SK-N-MC (cell line): ENCODE data around the gene SMIM3.

Experiments
- DNase-seq: peaks from one replicate; pipeline ENCODE4 v3.0.0-alpha.2; 2011; ENCODE audit warnings: low read depth, low spot score
- H3K27ac ChIP-seq: fragments of 200-600 bp; sonication (generic); 2 replicates; pipeline ENCODE4 v1.5.1; 2016; ENCODE audit warnings: mixed run types
- H3K36me3 ChIP-seq: fragments of 200-600 bp; sonication (generic); 2 replicates; pipeline ENCODE4 v1.6.1; 2017; ENCODE audit warnings: antibody characterized with exemption, low read length, mixed read lengths; ENCODE audit not compliant: insufficient read depth
- H3K4me3 ChIP-seq: fragments of 200-600 bp; sonication (generic); 2 replicates; pipeline ENCODE4 v1.5.1; 2016
- H3K9ac ChIP-seq: fragments of 200-600 bp; sonication (generic); 2 replicates; pipeline ENCODE4 v1.8.0; 2017; ENCODE audit warnings: mixed run types, mixed read lengths; ENCODE audit not compliant: insufficient read length
- H3K9me3 ChIP-seq: fragments of 200-600 bp; sonication (generic); 2 replicates; pipeline ENCODE4 v1.6.1; 2017; ENCODE audit warnings: low read depth, mild to moderate bottlenecking, antibody characterized with exemption, low read length, moderate library complexity, mixed read lengths
- EZH2 ChIP-seq: fragments of 200-600 bp; sonication (generic); IDR thresholded peaks from one replicate; pipeline ENCODE4 v1.6.1; 2017; ENCODE audit warnings: antibody characterized with exemption
- FOXP2 ChIP-seq: optimal IDR thresholded peaks from 2 replicates; pipeline ENCODE3; 2011; ENCODE audit warnings: mild to moderate bottlenecking, moderate library complexity; ENCODE audit not compliant: insufficient read depth; ENCODE audit errors: extremely low read length, control extremely low read depth
- POLR2AphosphoS5 ChIP-seq: IDR thresholded peaks from 2 replicates; pipeline ENCODE4 v1.6.1; 2012; ENCODE audit warnings: mild to moderate bottlenecking, low read depth, low read length, borderline replicate concordance

The SMIM3 gene

DNA sequence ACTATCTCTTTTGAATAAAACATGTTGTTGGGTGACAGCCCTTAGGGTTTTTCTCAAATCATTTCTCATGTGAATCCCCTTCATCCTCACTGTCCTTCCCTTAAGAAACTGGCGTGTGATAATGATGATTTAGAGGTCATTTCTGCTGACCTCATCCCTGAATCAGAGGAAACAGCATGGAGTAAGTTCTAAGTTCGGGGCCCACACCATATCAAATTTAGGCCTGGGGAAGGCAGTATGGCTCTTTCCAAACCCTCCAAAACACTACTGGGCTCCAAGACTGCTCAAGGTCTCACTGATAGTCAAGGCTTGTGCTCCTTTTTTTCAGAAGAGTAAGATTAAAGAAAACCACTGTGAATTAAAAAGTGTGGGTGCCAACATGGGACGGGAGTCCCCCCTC is 872 bp upstream of the SMIM3 start:
- no peak overlapping the region for H3K27ac ChIP-seq
- H3K36me3 ChIP-seq: no peaks in the 10 kb centered on the region
- H3K4me3 ChIP-seq: no peak overlapping the region
- H3K9ac ChIP-seq: no peak overlapping the region
- DNase-seq: no peak
- no peaks in the 10 kb centered on the region for H3K9me3 ChIP-seq
- TF ChIP-seq EZH2 (no peak), FOXP2 (no peak), POLR2AphosphoS5 (no peak)

DNA sequence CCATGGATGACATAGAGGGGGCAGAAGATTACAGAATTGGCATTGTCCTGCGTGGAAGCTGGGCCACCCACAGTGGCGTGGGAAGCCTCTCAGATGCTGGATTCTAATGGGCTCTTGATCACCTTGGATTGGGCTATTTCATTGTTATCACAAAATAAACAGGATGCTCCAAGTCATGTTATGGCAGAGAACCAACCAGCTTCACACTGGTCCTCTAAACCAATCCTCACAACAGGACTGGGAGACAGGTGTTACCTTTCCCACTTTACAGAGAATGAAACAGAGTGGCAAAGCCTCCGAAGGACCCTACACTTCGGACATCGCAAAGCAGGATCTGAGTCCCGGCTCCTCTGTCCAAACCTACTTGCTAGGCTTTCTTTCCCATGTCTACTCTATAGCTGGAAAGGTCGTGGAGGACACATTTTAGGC is 455 bp upstream of the SMIM3 start:
- Histone ChIP-seq H3K36me3 (no peaks in the 10 kb centered on the region), H3K27ac (no peak overlapping the region), H3K9ac (peak overlapping the region; percentile 46), H3K9me3 (no peaks in the 10 kb centered on the region), H3K4me3 (peak overlapping the region; percentile 73)
- no peak for DNase-seq
- TF ChIP-seq FOXP2 (no peak), EZH2 (no peak), POLR2AphosphoS5 (no peak)

DNA sequence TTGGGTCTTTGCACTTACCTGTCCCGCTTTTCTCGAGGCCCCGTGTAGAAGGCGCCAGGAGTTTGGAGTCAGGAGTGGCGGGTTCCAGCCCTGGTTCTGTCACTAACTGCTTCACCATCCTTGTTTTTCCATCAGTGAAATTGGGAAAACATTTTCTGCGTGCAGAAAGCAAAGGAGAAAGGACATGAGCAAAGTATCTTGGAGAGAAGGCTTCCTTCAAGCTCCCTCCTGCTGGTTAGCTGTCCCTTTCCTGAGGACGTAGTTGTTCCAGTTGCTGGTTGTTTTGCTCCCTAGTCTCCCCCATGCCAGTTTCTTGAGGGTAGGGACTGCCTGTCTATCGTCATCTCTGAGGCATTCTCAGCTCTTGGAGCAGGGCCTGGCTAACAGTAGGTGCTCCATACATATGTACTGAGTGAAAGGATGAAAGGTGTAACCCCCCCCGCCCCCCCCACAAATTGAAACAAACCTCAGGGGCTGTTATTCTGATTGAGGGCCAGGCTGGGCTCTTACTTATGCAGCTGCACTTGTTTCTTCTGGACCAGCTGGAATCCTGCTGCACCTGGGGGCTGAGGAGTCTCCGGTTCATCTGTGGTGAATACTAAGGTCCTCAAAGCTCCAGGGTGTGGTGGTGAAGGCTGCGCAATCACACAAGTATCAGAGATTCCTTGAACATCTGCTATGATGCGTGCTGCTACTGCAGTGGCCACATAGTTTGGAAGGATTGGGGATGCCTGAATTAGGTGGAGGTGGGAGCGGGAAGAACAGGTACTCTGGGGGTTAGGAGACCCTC is 1.0 kb downstream of the SMIM3 start:
- no peaks in the 10 kb centered on the region for H3K36me3 ChIP-seq
- H3K4me3 ChIP-seq: peak overlapping the region; percentile 73
- TF ChIP-seq POLR2AphosphoS5 (no peak), FOXP2 (no peak), EZH2 (no peak)
- H3K9ac ChIP-seq: no peak overlapping the region
- no peak for DNase-seq
- no peaks in the 10 kb centered on the region for H3K9me3 ChIP-seq
- H3K27ac ChIP-seq: no peak overlapping the region

DNA sequence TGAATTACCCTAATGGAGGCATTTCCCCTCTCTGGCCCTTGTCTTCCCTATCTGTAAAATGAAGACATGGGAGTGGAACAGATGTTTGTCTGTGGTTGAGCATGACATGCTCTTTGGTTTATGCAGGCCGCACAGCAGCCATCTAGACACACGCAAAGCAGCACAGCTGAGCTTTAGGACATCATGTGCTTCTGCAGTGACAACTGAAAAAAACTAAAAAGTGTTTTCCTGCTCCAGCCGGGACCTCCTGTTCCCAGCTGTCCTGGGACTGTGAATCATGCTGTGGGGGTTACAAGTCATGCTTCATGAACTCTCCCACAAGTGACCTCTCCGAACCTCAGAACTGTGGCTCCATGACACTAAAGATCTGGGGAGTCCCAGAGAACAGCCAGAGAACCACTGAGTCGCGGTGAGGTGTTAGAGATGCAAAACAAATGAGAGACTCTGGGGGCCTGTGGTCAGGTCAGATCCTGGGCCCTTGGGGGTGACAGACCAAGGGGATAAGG is 1.7 kb downstream of the SMIM3 start:
- Histone ChIP-seq H3K9me3 (no peaks in the 10 kb centered on the region), H3K36me3 (no peaks in the 10 kb centered on the region), H3K4me3 (no peak overlapping the region), H3K9ac (no peak overlapping the region), H3K27ac (no peak overlapping the region)
- TF ChIP-seq FOXP2 (no peak), EZH2 (no peak), POLR2AphosphoS5 (no peak)
- no peak for DNase-seq

DNA sequence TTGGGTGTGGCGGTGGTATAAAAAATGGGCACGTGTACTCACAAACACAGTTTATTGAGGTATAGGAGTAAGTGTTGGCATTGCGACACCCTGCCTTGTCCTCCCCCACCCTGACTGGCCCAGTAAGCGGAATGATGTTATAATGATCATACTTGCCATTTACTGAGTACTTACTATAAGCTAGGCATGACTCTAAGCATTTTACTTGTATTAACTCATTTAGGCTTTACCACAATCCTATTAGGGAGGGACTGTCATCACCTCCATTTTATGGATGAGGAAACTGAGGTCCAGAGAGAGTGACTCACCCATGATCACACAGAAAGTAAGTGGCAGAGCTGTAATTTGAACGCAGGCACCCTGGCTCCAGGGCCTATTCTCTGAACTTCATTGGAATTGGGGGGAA is 2.3 kb downstream of the SMIM3 start:
- Histone ChIP-seq H3K4me3 (no peak overlapping the region), H3K27ac (no peak overlapping the region), H3K36me3 (no peaks in the 10 kb centered on the region), H3K9me3 (no peaks in the 10 kb centered on the region), H3K9ac (no peak overlapping the region)
- DNase-seq: no peak
- TF ChIP-seq POLR2AphosphoS5: no peak
- TF ChIP-seq FOXP2: no peak
- no peak for TF ChIP-seq EZH2

DNA sequence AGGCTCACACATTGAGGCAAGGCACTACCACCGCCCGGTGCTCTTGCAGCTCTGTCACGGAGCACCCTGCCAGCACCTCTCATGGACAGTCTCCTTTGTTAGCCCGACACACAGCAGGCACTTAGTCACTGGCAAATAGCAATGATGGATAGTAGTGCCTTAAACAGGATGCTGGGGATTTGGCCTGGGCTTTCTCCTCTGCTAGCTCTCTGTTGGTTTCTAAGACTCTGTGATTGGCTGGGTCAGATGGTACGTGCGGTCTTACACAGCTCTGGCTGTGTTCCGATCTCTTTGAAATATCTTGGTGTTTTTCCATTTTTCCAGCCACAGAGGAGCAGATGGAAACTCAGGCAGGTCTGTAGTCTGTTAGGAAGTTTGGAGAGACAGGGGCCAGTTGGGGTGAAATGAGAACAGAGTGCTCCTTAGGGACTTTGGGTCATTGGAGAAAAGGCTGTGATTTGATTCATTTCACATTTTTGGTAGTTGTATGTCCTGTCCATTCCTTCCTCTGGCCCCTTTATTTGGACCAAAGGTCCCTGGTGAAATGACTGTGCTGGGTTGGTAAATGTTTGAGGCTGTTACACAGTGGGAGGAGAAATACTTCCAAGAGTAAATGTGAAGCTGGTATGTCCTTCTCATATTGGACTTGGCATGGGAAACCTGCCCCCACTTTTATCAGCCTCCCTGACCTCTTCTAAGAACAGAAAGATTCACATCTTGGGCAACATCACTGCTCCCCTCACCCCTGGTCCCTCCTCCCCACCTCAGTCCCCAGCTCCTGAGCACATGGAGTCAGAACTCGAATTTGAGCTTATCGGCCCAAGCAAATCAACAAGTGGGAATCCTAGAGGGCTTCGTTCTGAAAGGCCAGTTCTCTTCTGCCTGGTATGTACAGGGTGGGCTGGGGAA is 3.4 kb downstream of the SMIM3 start:
- no peaks in the 10 kb centered on the region for H3K36me3 ChIP-seq
- H3K27ac ChIP-seq: no peak overlapping the region
- TF ChIP-seq FOXP2 (no peak), POLR2AphosphoS5 (no peak), EZH2 (no peak)
- no peak overlapping the region for H3K4me3 ChIP-seq
- H3K9me3 ChIP-seq: no peaks in the 10 kb centered on the region
- DNase-seq: no peak
- no peak overlapping the region for H3K9ac ChIP-seq

DNA sequence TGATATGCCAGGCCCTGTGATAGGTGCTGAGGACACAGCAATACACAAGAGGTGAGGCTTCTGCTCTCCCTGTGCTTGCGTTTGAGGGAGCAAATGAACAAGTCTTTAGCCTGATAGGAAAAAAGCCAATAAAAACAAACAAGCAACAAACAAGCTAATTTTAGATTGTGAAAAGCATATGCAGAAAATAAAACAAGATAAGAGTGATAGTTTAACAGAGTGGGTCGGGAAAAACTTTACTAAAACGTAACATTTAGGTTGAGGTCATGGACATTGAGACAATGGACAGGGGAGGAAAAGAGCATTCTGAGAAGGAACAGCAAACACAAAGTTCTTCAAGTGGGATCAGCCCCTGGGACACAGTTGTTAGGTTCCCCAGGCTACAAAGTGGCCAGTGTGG is 4.3 kb downstream of the SMIM3 start:
- TF ChIP-seq POLR2AphosphoS5 (no peak), FOXP2 (no peak), EZH2 (no peak)
- H3K9ac ChIP-seq: no peak overlapping the region
- H3K36me3 ChIP-seq: no peaks in the 10 kb centered on the region
- H3K9me3 ChIP-seq: no peaks in the 10 kb centered on the region
- H3K27ac ChIP-seq: no peak overlapping the region
- no peak overlapping the region for H3K4me3 ChIP-seq
- no peak for DNase-seq

DNA sequence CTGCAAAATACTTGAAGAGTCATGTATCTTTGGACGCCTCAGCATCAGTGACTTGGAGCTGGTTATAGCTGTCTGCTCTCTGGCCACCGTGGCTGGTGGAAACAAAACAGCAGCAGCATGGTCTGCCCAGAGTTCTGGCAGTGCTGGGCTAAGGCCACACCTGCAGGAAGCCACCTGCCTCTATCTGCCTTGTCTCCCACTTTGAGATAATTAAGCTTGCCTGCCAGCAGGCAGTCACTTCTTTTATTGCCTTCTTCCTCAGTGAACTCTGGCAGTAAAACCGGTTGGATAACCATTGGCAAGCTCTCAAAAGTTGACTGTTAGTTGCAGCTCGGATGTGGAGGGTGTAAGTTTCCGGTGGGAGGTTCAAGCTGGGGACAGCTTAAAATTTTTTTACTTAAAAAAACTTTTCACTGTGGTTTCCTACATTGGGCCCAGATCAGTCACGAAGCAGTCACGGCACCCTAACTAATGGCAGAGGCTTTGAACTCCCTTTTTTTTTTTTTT is 4.9 kb downstream of the SMIM3 start:
- no peaks in the 10 kb centered on the region for H3K9me3 ChIP-seq
- H3K9ac ChIP-seq: no peak overlapping the region
- H3K27ac ChIP-seq: no peak overlapping the region
- TF ChIP-seq EZH2: no peak
- TF ChIP-seq POLR2AphosphoS5: no peak
- no peak for TF ChIP-seq FOXP2
- H3K36me3 ChIP-seq: no peaks in the 10 kb centered on the region
- DNase-seq: peak; percentile 56
- H3K4me3 ChIP-seq: peak overlapping the region; percentile 49
